ENCODE measurements around the gene KRT76.

Gene KRT76

GRCh38 chr12:52728374-52728773 is 48.8 kb downstream of the KRT76 start:
- DNase-seq: no peak

GRCh38 chr12:52727037-52727436 is 50.1 kb downstream of the KRT76 start:
- no peak for DNase-seq

DNA sequence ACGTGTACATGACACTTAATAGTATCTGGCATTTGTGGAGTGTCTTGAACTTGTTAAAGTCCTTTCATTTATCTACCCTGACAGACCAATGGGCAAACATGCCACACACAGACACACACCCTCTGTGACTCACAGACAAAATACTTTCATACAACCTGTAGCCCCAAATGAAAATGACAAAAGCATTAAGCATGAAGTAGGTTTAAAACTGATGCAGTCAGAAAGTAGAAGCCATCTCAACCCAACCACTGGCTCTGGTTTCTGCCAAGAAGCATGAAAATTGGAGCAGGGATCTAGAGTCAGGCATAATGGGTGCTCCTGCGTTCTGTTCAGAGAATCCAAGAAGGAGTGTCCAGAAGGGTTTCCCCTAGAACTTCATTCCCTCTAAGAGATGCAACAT is 50.7 kb downstream of the KRT76 start:
- DNase-seq: no peak

GRCh38 chr12:52724384-52724783 is 52.8 kb downstream of the KRT76 start:
- no peak for DNase-seq

- no peak for DNase-seq
Measured at GRCh38 chr12:52722680-52723079, 54.5 kb downstream of the KRT76 start.

GRCh38 chr12:52721838-52722470 is 55.2 kb downstream of the KRT76 start:
- DNase-seq: no peak

- no peak for DNase-seq
Measured at GRCh38 chr12:52720365-52720886, 56.7 kb downstream of the KRT76 start.

Measured in CD4-positive, alpha-beta T cell treated with Interleukin-1 beta for 1 hour (primary cell).